ENCODE measurements around the gene CYP8B1.

Gene CYP8B1, protein sequence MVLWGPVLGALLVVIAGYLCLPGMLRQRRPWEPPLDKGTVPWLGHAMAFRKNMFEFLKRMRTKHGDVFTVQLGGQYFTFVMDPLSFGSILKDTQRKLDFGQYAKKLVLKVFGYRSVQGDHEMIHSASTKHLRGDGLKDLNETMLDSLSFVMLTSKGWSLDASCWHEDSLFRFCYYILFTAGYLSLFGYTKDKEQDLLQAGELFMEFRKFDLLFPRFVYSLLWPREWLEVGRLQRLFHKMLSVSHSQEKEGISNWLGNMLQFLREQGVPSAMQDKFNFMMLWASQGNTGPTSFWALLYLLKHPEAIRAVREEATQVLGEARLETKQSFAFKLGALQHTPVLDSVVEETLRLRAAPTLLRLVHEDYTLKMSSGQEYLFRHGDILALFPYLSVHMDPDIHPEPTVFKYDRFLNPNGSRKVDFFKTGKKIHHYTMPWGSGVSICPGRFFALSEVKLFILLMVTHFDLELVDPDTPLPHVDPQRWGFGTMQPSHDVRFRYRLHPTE

DNA sequence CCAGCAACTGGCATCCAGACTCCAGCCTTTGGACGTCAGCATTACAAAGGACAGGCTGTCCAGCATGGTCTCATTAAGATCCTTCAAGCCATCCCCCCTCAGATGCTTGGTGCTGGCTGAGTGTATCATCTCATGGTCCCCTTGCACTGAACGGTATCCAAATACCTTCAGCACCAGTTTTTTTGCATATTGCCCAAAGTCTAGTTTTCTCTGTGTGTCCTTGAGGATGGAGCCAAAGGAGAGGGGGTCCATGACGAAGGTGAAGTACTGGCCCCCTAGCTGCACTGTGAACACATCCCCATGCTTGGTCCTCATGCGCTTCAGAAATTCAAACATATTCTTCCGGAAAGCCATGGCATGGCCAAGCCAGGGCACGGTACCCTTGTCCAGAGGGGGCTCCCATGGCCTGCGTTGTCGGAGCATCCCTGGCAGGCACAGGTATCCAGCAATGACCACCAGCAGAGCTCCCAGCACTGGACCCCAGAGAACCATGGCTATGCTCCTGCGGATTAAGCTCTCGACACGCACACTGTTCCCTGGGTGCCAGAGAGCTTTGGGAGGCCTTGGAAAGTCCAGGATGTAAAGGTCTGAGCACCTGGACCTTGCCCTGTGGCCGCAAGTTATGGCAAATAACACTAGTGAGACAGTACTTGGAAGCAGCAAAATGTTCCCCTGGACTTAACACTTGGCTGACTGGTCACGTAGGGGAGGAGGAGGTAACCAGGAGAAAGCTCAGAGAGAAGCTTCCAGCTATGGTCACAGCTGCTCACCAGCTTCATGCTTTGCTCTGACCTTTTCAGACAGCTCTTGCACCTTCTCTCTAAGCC lies at the start of gene CYP8B1:
TSS of gene CYP8B1 (minus strand) at position 555 of the 827 bp plus-strand sequence. CDS start at position 492, 63 bp downstream.
- DNase-seq: no peak

DNA sequence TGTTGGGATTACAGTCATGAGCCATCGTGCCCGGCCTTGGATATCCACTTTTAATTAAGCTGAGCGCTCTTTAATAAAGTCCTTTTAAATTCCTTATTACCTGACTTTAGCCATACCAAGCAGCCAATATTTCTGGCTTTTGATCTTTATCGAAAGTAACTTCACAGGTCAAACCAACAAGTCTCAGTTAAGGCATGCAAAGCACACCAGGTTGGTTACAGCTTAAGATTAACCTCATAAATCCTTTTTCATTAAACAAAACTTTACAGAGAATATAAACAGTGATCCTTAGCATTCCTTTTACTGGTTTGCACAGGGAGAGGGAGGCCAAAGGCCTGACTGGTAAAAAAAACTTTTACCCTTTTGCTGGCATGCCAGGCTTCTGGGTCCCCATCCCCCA lies 47.9 kb upstream of the CYP8B1 start:
- DNase-seq: no peak

DNA sequence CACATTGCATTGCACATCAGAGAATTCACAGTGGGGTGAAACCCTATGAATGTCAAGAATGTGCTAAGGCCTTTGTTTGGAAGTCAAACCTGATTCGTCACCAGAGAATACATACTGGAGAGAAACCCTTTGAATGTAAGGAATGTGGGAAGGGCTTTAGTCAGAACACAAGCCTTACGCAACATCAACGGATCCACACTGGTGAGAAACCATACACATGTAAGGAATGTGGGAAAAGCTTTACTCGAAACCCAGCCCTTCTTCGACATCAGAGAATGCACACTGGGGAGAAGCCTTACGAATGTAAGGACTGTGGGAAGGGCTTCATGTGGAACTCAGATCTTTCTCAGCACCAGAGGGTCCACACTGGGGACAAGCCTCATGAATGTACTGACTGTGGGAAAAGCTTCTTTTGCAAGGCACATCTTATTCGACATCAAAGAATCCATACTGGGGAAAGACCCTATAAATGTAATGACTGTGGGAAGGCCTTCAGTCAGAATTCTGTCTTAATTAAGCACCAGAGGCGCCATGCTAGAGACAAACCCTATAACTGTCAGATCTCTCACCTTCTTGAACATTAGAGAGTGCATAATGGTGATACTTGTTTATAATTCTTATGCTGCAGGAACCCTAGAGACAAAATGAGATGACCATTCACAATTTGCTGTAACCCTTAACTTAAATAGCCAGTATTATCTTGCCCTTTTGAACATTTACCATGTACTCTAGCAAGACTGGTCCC lies 39.3 kb upstream of the CYP8B1 start:
- DNase-seq: no peak

DNA sequence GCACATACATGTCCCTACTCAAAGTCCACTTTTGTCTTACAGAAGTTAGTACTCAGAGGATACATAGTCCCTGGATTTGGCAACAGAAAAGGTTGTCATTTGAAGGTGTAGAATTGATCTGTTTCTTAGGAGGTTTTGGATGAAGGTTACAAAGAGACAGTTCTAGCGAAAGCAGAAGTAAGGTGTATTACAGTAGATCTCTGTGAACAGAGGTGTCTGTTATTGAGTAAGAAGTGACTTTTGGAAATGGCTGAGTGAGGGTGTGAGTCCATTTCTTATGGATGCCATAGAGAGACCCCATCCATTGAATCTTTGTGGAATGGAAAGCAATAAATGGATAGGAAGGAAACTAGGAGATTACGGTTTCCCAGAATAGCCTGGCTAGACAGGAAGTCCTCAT lies 35.9 kb upstream of the CYP8B1 start:
- DNase-seq: no peak

DNA sequence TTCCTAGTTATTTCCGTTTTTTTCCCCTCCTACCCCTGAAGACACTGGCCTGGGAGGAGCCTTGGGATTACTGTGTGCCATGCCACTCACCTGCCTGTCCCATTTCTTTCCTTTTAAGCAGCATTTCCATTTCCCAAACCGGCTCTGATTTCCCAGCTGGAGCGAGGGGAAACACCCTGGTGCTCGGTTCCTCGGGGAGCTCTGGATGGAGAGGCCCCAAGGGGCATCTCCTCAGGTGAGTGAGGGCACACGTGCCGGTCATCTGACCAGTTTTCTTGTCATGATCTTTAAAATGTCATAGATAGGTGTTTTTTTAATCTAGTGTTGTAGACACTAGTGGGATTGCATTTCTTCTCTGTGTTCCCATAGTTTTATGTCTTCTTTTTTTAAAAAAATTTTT lies 33.0 kb upstream of the CYP8B1 start:
- DNase-seq: no peak

DNA sequence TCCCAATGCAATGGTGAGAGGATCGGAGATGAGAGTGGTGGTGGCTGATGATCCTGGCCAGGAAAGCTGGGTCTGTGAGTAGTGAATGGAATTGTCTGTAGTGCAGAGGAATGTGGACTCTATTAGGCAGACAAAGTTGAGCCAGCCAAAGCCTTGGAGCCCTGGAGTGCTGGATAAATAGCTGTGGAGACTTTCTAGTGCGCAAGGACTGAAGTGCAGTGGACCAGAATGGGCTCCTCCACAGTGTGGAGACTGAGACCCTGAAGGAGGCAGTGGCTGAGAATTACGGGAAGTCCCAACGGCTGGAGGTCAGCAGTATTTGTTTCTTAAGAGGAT lies 31.1 kb upstream of the CYP8B1 start:
- DNase-seq: peak in 1 of 56 donors; percentile 1

DNA sequence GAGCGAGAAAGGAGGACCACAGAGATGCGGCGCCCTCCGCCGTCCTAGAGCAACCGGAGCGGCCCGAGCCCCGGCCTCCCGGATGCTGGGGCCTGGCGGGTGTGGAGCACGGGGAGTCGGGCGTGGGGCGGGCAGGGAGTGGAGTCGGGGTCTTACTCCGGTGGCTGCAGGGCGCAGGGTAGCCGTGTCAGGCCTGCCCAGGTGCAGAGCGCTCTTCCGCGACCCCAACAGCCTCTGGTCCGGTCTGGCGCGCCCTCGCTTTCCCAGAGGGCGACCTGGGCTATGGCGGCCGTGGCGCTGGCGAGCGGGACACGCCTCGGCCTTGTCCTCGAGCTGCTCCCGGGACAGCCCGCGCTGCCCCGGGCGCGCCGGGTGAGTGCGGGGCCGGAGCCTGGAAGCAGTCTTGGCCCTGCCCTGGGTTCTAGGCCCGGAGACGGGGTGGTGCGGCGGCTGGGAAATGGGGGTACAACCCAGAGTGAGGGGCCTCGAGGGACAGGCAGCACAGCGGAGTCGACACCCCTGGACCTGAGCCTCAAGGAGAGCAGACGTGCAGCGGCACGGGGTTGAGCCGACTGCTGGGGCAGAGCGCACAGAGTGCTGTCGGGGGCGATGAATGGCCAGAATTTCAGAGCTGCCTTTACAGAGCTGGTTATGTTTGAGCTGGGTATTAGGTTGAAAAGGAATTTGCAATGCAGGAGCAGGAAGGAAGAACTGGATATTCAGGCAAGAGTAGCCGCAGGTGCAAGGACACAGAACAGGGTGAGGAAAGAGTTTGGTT lies 30.6 kb upstream of the CYP8B1 start, which contains the start of gene ZNF662:
TSS of gene ZNF662 (plus strand) at position 73 of the 778 bp plus-strand sequence. CDS start 1,973 bp downstream, outside the sequence.
- DNase-seq: peak in 47 of 56 donors; percentile 5 to 69 (median 33)

DNA sequence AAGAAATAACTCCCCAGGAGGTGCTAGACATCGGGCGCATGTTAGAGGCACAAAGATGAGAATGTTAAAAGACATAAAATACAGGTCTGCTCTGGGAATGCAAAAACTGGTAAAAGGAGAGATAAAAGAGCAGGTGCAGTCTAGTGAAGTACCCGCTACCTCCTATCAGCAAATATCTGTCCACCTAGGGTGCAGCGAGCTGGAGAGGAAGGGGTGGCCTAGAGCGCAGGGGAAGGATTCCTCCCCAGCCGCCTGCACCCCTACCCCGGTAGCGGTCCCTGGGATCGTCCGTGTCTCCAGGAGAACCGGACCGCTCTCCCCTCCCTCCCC lies 30.0 kb upstream of the CYP8B1 start:
- DNase-seq: peak in 1 of 56 donors; percentile 24

DNA sequence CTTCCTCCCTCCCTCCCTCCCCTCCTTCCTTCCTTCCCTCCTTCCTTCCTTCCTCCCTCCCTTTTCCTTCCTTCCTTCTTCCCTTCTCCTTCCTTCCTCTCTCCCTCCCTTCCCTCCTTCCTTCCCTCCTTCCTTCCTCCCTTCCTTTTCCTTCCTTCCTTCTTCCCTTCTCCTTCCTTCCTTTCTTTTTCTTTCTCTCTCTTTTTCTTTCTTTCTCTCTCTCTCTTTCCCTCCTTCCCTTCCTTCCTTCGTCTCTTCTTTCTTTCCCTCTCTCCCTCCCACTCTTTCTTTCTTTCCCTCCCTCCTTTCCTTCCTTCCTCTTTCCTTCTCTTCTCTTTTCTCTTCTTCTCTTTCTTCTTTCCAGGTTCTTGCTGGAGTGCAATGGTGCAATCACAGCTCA lies 28.4 kb upstream of the CYP8B1 start:
- DNase-seq: no peak

DNA sequence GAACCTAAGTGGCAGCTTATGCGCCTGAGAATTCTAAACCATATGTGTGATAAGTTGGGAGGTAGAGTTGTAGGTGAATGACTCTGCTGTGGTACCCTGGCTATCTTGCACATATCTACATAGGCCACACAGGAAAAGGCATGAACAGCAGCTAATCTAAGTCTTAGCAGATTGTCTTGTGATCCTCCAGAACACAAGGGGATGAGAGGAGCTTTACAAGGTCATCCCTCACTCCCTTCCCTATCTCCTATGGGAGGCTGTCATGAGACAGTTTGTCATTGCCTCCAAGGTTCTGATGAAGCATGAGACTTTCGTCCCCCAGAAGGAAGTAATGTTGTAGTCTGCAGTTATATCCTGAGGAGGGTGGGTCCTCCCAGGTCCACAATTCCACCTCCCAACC lies 26.6 kb upstream of the CYP8B1 start:
- no peak for DNase-seq

DNA sequence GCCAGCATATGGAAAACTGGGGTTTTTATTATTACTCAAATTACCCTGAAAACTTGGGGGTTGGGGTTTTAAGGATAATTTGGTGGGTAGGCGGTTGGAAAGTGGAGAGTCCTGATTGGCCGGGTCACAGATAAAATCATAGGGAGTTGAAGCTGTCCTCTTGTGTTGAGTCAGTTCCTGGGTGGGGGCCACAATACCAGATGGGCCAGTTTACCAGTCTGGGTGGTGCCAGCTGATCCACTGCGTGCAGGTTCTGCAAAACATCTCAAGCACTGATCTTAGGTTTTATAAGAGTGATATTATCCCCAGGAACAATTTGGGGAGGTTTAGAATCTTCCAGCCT lies 25.4 kb upstream of the CYP8B1 start:
- DNase-seq: no peak

DNA sequence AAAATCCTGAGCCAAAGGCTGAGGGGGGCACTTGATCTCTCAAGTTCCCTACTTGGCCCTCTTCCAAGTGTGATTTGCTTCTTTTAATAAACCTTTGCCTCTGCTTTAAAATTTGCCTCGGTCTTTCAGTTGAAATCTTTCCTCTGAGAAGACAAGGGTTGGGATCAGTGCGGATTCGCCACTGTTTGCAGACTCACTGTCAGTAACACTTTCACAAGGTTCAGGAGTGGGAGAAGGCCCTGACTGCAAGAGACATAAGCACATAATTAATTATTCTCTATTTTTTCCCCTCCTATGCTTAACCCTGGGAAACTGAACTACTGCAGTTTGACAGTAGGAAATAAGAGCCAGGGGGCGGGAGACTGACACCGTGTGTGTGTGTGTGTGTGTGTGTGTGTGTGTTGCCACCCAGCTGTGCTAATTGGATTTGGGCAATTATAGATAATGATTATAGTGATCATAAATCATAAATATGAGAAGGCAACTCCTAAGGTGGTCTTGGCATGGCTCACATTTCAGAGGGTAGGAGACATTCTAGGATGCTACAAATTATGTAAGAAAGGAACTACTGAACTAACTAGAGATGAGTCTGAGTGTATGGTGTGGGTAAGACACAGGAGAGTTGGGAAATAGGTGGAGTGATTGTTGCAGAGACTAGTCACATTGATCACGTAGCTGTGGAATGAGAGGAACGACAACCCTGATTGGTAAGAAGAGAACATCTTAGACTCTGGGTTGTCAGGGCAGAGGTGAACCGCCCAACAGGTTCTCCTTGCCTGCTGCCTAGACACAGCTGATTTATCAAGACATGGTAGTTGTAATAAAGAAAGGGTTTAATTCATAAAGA lies 24.8 kb upstream of the CYP8B1 start:
- DNase-seq: peak in 15 of 56 donors; percentile 4 to 38 (median 11)

DNA sequence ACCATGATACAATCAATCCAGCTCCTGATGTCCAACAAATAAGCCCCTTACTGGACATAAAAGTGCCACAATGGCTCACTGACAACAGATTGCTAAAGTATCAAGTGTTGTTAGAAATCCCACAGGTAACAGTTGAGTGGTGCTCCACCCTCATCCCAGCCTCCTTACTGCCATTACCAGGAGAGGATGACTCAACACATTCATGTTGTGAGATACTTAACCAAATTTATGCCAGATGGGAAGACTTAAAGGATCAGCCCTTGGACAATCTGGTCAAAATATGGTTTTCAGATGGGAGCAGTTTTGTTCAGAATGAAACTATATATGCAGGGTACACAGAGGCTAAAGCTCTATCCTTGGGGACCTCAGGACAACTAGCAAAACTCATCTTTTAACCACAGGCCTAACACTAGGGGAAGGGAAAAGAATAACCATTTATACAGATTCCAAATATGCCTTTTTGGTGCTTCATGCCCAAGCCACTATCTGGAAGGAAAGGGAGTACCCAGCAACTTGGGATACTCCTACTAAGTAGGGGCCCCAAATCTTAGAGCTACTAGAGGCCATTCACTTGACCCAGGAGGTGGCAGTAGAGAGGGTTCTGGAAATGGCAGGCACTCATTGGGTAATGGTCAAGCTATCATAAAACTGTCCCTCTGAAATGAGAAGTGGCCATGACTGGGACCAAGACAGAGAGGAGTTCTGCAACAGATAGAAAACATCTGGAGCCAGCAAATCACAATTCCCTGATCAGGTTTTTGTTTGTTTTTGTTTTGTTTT lies 23.4 kb upstream of the CYP8B1 start:
- peak in 2 of 56 donors; percentile 3 for DNase-seq

DNA sequence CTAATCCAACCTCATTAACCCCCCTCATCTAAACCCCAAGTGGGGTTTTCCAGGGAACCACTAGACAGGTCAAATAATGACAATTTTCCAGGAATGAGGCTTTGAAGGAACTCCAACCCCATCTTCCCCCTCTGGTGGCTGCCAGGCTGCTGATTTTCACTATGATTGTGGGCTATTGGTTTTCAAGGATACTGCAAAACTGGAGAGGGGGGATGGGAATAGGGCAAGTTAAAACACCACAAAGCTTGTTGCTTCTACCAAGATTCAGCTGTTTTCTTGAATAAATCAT lies 19.8 kb upstream of the CYP8B1 start:
- DNase-seq: no peak

DNA sequence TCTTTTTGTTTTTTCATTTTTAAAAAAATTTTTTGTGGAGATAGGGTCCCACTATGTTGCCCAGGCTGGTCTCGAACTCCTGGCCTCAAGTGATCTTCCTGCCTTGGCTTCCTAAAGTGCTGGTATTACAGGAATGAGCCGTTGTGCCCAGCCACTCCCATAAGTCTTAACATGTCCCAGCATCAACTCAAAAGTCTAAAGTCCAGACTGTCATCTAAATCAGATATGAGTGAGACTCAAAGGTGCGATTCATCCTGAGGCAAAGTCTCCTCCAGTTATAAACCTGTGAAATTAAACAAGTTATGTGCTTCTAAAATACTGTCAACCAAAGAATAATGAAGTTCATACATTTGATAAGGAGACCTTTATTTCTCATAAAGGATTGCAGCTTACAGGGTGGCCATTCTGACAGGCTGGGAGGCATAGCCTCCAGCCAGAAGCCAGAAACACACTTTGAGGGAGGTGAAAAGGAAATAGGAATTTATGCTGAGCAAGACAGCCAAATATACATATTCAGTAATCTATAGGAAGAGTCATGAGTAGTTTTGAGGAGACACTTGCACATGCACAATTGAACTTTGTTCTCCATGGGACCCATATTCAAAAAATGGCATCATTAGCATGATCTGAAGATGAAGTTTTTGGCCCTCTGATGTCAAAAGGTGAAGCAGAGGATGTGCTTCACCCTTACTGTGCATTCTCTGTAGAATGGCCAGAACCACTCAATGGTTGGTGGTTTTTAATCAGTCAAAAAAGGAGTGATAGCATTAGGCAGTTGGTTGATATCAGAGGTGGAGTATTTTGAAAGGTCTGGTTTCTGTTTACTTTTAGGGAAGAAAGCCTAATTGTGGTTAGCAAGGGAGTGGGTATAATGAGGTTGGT lies 19.3 kb upstream of the CYP8B1 start:
- DNase-seq: no peak

DNA sequence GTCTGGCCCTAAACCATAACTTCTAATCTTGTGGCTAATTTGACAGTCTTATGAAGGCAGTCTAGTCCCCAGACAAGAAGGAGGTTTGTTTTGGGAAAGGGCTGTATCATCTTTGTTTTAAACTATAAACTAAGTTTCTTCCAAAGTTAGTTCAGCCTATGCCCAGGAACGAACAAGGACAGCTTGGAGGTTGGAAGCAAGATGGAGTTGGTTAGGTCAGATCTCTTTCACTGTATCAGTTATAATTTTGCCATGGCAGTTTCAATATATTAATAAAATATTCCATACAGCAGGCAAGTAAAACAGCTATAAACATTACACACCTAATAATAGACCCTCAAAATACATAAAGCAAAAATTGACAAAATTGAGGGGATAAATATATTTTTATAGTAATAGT lies 17.1 kb upstream of the CYP8B1 start:
- DNase-seq: no peak

DNA sequence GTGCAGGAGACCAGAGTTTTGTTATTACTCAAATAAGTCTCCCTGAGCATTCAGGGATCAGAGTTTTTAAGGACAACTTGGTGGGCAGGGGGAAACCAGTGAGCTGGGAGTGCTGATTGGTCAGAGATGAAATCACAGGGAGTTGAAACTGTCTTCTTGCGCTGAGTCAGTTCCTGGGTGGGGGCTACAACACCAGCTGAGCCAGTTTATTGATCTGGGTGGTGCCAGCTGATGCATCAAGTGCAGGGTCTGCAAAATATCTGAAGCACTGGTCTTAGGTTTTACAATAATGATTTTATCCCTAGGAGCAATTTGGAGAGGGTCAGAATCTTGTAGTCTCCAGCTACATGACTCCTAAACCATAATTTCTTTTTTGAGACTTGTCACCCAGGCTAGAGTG lies 16.5 kb upstream of the CYP8B1 start:
- no peak for DNase-seq

DNA sequence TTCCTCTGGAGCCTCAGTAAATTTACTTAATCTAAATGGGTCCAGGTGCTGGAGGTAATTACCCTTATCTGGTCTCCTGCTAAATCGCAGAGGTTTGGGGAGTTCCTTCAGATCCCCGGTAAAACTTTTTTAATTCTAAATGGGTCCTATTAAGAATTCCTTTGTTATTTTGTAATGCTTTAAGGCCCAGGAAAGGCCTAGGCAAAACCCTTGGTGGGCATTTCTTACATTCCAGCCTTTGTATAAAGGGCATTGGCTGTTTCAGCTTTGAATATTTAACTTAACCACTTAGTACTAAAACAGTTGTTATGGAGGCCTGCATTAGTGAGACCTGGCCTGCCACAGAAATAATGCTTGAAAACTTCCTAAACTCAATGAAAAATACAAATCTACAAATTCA lies 15.4 kb upstream of the CYP8B1 start:
- no peak for DNase-seq
